OCI-LY1 (cell line): ENCODE results near the gene NKIRAS1.
"Not testable (repeated sequence)": the region's sequence is repeated elsewhere in the genome, so short reads cannot be mapped to it uniquely, and the experiment has no call there.

Experiments
- H2AFZ ChIP-seq: fragments of 200-600 bp; sonication (generic), shearing (Covaris generic); 2 replicates; pipeline ENCODE4 v1.6.0; 2014; ENCODE audit warnings: antibody characterized with exemption, mild to moderate bottlenecking, low read length
- H3F3A ChIP-seq: fragments of 200-600 bp; sonication (generic), shearing (Covaris generic); 2 replicates; pipeline ENCODE4 v1.6.0; 2014; ENCODE audit warnings: mild to moderate bottlenecking, antibody characterized with exemption, low read length, moderate library complexity; ENCODE audit not compliant: insufficient read depth
- H3K27ac ChIP-seq: fragments of 200-600 bp; sonication (generic); 2 replicates; pipeline ENCODE4 v1.5.1; 2014; ENCODE audit warnings: low read length, mixed run types, mild to moderate bottlenecking, low read depth; ENCODE audit not compliant: poor library complexity, severe bottlenecking
- H3K27me3 ChIP-seq: fragments of 200-600 bp; sonication (generic); 2 replicates; pipeline ENCODE4 v1.6.0; 2014; ENCODE audit warnings: antibody characterized with exemption, mild to moderate bottlenecking, low read length, moderate library complexity; ENCODE audit not compliant: insufficient read depth
- H3K36me3 ChIP-seq: fragments of 200-600 bp; sonication (generic); 2 replicates; pipeline ENCODE4 v1.6.1; 2014; ENCODE audit warnings: mild to moderate bottlenecking, antibody characterized with exemption, low read length, moderate library complexity, mixed read lengths; ENCODE audit not compliant: insufficient read depth
- H3K4me1 ChIP-seq: fragments of 200-600 bp; sonication (generic); 2 replicates; pipeline ENCODE4 v1.5.1; 2014; ENCODE audit warnings: mild to moderate bottlenecking, low read length, moderate library complexity; ENCODE audit not compliant: insufficient read depth, severe bottlenecking
- H3K4me2 ChIP-seq: fragments of 200-600 bp; sonication (generic), shearing (Covaris generic); 2 replicates; pipeline ENCODE4 v1.6.1; 2014; ENCODE audit warnings: low read length
- H3K4me3 ChIP-seq: fragments of 200-600 bp; sonication (generic); 2 replicates; pipeline ENCODE4 v1.5.1; 2014; ENCODE audit warnings: low read length, low read depth, mild to moderate bottlenecking, mixed read lengths; ENCODE audit not compliant: poor library complexity, severe bottlenecking
- H3K79me2 ChIP-seq: fragments of 200-600 bp; shearing (Covaris generic); 2 replicates; pipeline ENCODE4 v1.6.1; 2016; ENCODE audit warnings: mixed run types, low read length, mixed read lengths; ENCODE audit not compliant: insufficient read depth
- H3K9ac ChIP-seq: fragments of 200-600 bp; sonication (generic), shearing (Covaris generic); 2 replicates; pipeline ENCODE4 v1.6.1; 2014; ENCODE audit warnings: mild to moderate bottlenecking, low read length, mixed read lengths
- H3K9me2 ChIP-seq: fragments of 200-600 bp; sonication (generic), shearing (Covaris generic); 2 replicates; pipeline ENCODE4 v1.6.1; 2014; ENCODE audit warnings: low read depth, mild to moderate bottlenecking, low read length, mixed read lengths
- H3K9me3 ChIP-seq: fragments of 200-600 bp; shearing (Covaris generic); 2 replicates; pipeline ENCODE4 v1.6.1; 2014; ENCODE audit warnings: low read length, mixed read lengths
- H4K20me1 ChIP-seq: fragments of 200-600 bp; sonication (generic), shearing (Covaris generic); 2 replicates; pipeline ENCODE4 v1.6.0; 2016; ENCODE audit warnings: mild to moderate bottlenecking, low read length; ENCODE audit not compliant: insufficient read depth
- CTCF ChIP-seq: fragments of 200-600 bp; sonication (generic), shearing (Covaris generic); IDR thresholded peaks from 2 replicates; pipeline ENCODE4 v1.5.1; 2017; ENCODE audit warnings: mild to moderate bottlenecking, antibody characterized with exemption, low read length, moderate library complexity, mixed read lengths
- EZH2 ChIP-seq: fragments of 200-600 bp; sonication (generic), shearing (Covaris generic); IDR thresholded peaks from 2 replicates; pipeline ENCODE4 v1.8.0; 2017; ENCODE audit warnings: borderline replicate concordance, mixed run types, mild to moderate bottlenecking, antibody characterized with exemption, low read length, moderate library complexity, mixed read lengths

NKIRAS1 gene

GRCh38 chr3:23859839-23860382, 56.9 kb downstream of the NKIRAS1 start:
- Histone ChIP-seq H3K4me1 (peaks cover 49% of the 10 kb centered on the region), H3K9me2 (no peaks in the 10 kb centered on the region), H3K27me3 (no peaks in the 10 kb centered on the region), H3K9me3 (no peaks in the 10 kb centered on the region), H3K4me2 (no peak overlapping the region), H2AFZ (no peak overlapping the region), H4K20me1 (no peaks in the 10 kb centered on the region), H3K4me3 (no peak overlapping the region), H3F3A (peaks cover 4% of the 10 kb centered on the region; the same call in 1 of the 2 replicates), H3K27ac (no peak overlapping the region), H3K36me3 (no peaks in the 10 kb centered on the region), H3K79me2 (peaks cover 20% of the 10 kb centered on the region; the same call in 1 of the 2 replicates), H3K9ac (no peak overlapping the region)
- no peak for TF ChIP-seq CTCF
- no peak for TF ChIP-seq EZH2

GRCh38 chr3:23859012-23859743, 57.6 kb downstream of the NKIRAS1 start:
- TF ChIP-seq EZH2: no peak
- no peak for TF ChIP-seq CTCF
- Histone ChIP-seq H4K20me1 (no peaks in the 10 kb centered on the region), H2AFZ (no peak overlapping the region), H3F3A (peaks cover 4% of the 10 kb centered on the region; the same call in 1 of the 2 replicates), H3K9ac (no peak overlapping the region), H3K4me1 (peaks cover 41% of the 10 kb centered on the region), H3K27ac (peak overlapping the region; percentile 18), H3K27me3 (no peaks in the 10 kb centered on the region), H3K4me3 (no peak overlapping the region), H3K9me3 (no peaks in the 10 kb centered on the region), H3K4me2 (no peak overlapping the region), H3K79me2 (peaks cover 20% of the 10 kb centered on the region; the same call in 1 of the 2 replicates), H3K36me3 (no peaks in the 10 kb centered on the region), H3K9me2 (no peaks in the 10 kb centered on the region)

GRCh38 chr3:23856286-23856685, 60.5 kb downstream of the NKIRAS1 start:
- Histone ChIP-seq H3K4me3 (peak overlapping the region; percentile 28), H3K79me2 (peaks cover 28% of the 10 kb centered on the region; the same call in 1 of the 2 replicates)

DNA sequence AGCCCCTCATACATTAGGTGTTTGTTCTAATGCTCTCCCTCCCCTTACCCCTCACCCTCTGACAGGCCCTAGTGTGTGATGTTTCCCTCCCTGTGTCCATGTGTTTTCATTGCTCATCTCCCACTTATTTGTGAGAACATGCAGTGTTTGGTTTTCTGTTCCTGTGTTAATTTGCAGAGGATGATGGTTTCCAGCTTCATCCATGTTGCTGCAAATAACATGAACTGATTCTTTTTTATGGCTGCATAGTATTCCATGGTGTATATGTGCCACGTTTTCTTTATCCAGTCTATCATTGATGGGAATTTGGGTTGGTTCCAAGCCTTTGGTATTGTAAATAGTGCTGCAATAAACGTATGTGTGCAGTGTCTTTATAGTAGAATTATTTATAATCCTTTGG, 67.3 kb downstream of the NKIRAS1 start:
- H3K9me3 ChIP-seq, H3K4me1 ChIP-seq, H2AFZ ChIP-seq, H3K36me3 ChIP-seq, H4K20me1 ChIP-seq, H3F3A ChIP-seq, H3K9me2 ChIP-seq, H3K4me2 ChIP-seq, H3K9ac ChIP-seq, H3K4me3 ChIP-seq, H3K27ac ChIP-seq, H3K27me3 ChIP-seq: not testable (repeated sequence)
- peaks cover 40% of the 10 kb centered on the region for H3K79me2 ChIP-seq

More at GRCh38 chr3:23856286-23856685, 60.5 kb downstream of the NKIRAS1 start:
- Histone ChIP-seq H2AFZ (no peak overlapping the region), H3K4me1 (peaks cover 40% of the 10 kb centered on the region), H3F3A (peaks cover 4% of the 10 kb centered on the region; the same call in 1 of the 2 replicates), H3K4me2 (peak overlapping the region; percentile 61), H3K9me2 (no peaks in the 10 kb centered on the region), H3K9ac (peak overlapping the region; percentile 24; the same call in 1 of the 2 replicates), H3K27me3 (no peaks in the 10 kb centered on the region), H3K27ac (peak overlapping the region; percentile 88), H3K9me3 (no peaks in the 10 kb centered on the region), H4K20me1 (no peaks in the 10 kb centered on the region), H3K36me3 (0 out of 2 replicates have a peak, but pooled peaks cover 8% of the 10 kb centered on the region)
- no peak for TF ChIP-seq EZH2
- no peak for TF ChIP-seq CTCF
